Activated CD4-positive, alpha-beta T cell treated with anti-CD3 and anti-CD28 coated beads, Interleukin-2, amount 10 ng/mL, durations not matched to agents 7 days and 5 days (primary cell): ENCODE data around the gene HOXA6. TPM values are rescaled to one million over a fixed set of nuclear protein-coding genes. Genes with fewer than 3 reads are reported as not detected.

Experiments
- CTCF ChIA-PET: fragments of 350-600 bp; sonication (Branson Sonifier 250); formaldehyde crosslinking; loops from one replicate; lab custom pipeline; 2021; ENCODE audit warnings: antibody characterized with exemption; lab: Charles Lee
- POLR2A ChIA-PET: fragments of 350-600 bp; sonication (Branson Sonifier 250); formaldehyde crosslinking; loops from one replicate; lab custom pipeline; 2021; ENCODE audit warnings: antibody characterized with exemption; lab: Charles Lee
- DNase-seq: peaks from one replicate; pipeline ENCODE4 v3.0.0-alpha.2; 2020
- H3K27ac Mint-ChIP-seq: one replicate; pipeline ENCODE4 v1.8.0; 2021; ENCODE audit warnings: mild to moderate bottlenecking, moderate library complexity, mixed read lengths
- H3K27me3 Mint-ChIP-seq: one replicate; pipeline ENCODE4 v1.8.0; 2021; ENCODE audit warnings: mixed read lengths
- H3K36me3 Mint-ChIP-seq: one replicate; pipeline ENCODE4 v1.8.0; 2021; ENCODE audit warnings: low read depth, mixed read lengths
- H3K4me1 Mint-ChIP-seq: one replicate; pipeline ENCODE4 v1.8.0; 2021; ENCODE audit warnings: mixed read lengths
- H3K4me3 Mint-ChIP-seq: one replicate; pipeline ENCODE4 v1.8.0; 2021; ENCODE audit warnings: mild to moderate bottlenecking, moderate library complexity, mixed read lengths
- H3K9me3 Mint-ChIP-seq: one replicate; pipeline ENCODE4 v1.8.0; 2021; ENCODE audit warnings: mixed read lengths
- total RNA-seq, 2 experiments: library from RNA; stranded (reverse); gene quantifications; one replicate each; pipeline ENCODE4 v1.2.3, GENCODE V29; 2021

The HOXA6 gene
- total RNA-seq, 2 experiments from 2014 or later: not detected

DNA sequence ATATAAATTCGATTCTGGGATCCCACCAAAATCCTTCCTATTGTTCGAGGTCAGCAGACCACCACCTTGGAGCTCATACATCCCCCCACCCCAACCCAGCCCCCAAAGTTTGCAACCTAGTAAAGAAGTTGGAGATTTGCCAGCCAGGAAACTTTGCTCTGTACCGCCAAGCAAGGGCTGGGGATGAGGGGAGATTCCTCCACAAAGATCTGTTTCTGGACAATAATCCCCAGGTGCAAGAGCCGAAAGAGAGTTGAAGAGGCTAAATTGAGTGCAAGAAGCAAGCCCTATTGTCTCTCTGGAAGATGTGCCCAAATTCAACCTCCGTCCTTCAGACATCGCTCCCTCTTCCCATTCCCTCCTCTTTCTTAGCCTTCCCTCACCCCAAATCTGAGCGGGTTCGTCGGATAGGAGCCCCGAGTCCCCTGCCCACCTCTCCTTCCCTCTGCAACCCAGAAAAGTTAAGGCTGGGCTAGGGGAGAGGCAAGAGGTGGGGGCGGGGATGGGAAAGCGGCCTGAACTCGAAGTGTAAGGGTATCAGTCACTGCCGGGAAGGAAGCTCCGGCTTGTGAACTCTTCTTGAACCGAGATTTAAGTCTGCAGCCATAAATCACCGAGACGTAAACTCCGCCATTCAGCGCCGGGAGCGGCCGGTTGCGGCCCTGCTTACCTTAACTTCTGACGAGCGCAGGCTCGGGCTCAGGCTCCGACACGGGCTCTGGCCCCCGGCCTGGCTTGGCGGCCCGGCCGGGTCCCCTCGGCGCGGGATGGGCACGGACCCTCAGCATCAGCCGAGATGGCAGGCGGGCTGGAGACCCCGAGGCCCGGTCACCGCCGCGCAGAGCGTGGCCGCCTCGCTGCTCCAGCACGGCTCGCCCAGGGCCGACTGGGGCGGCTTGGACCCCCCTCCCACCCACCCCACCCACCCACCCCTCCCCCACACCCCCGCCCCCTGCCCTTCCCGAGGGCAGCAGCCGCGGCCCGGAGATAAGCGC is 34.3 kb downstream of the HOXA6 start:
- no peak for DNase-seq
- no peak overlapping the region for H3K27ac Mint-ChIP-seq
- no peak overlapping the region for H3K4me3 Mint-ChIP-seq
- CTCF ChIA-PET: no interaction called here
- no peaks in the 10 kb centered on the region for H3K27me3 Mint-ChIP-seq
- H3K36me3 Mint-ChIP-seq: no peaks in the 10 kb centered on the region
- no peaks in the 10 kb centered on the region for H3K9me3 Mint-ChIP-seq
- no peaks in the 10 kb centered on the region for H3K4me1 Mint-ChIP-seq
- POLR2A ChIA-PET: no interaction called here

DNA sequence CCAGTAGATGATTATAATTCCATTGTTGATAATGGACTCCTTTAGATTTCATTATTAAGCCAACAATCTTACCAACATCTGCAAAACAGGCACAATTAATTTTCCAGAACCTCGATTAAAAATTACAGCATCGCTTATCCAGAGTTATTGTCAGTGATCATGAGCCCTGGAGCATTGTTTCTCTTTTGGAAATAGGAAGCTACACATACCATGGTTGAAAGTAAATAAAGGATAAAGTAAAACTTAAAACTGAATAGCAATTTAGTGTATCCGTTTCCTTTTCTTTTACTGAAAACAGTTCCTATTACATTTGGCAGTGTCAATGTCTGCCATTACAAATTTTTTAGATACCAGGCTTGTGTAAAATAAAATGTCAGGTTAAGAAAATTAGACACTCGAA is 35.2 kb downstream of the HOXA6 start:
- Mint-ChIP-seq H3K27ac (no peak overlapping the region), H3K9me3 (no peaks in the 10 kb centered on the region), H3K4me1 (no peaks in the 10 kb centered on the region), H3K4me3 (no peak overlapping the region), H3K27me3 (no peaks in the 10 kb centered on the region), H3K36me3 (no peaks in the 10 kb centered on the region)
- no peak for DNase-seq
- CTCF ChIA-PET: no interaction called here
- POLR2A ChIA-PET: no interaction called here

GRCh38 chr7:27111751-27112277 is 35.8 kb downstream of the HOXA6 start:
- Mint-ChIP-seq H3K27me3 (no peaks in the 10 kb centered on the region), H3K36me3 (no peaks in the 10 kb centered on the region), H3K4me1 (no peaks in the 10 kb centered on the region), H3K4me3 (no peak overlapping the region), H3K27ac (no peak overlapping the region), H3K9me3 (no peaks in the 10 kb centered on the region)
- DNase-seq: no peak
- POLR2A ChIA-PET: no interaction called here
- CTCF ChIA-PET: no interaction called here

DNA sequence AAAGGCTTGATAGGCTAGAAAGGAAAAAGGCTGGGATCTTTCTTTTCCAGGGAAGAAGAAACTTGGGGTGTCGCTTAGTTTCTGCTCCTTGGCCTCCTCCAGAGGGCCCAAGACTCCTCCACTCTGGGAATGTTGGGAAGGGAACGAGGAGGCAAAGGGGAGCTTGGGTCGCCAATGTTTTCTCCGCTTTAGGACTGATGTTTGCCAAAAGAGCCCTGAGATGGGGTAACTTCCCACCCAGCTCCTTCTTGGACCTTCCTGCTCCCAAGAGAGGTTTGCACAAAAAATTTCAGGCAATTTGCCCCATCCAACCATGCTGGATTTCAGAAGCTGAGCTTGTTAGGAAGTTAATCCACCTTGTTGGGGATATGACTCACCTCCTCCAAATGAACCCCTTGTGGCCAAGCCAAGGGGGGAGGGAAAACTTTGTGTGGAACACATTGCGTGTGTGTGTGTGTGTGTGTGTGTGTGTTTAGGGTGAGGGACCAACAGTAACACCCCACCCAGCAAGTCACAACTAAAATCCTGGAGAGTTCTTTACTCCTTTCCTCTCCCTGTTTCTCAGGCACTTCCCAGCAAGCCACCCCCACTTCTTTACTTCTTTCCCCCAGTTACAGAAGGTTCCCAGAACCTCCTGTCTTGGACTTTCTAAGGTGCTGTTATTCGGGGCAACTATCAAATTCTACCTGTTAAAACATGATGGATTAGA is 36.4 kb downstream of the HOXA6 start:
- Mint-ChIP-seq H3K4me1 (no peaks in the 10 kb centered on the region), H3K27ac (no peak overlapping the region), H3K4me3 (no peak overlapping the region), H3K36me3 (no peaks in the 10 kb centered on the region), H3K9me3 (no peaks in the 10 kb centered on the region), H3K27me3 (no peaks in the 10 kb centered on the region)
- no peak for DNase-seq
- CTCF ChIA-PET: no interaction called here
- POLR2A ChIA-PET: no interaction called here

- ChIA-PET POLR2A (no interaction called here), CTCF (no interaction called here)
- Mint-ChIP-seq H3K9me3 (no peaks in the 10 kb centered on the region), H3K4me3 (no peak overlapping the region), H3K36me3 (no peaks in the 10 kb centered on the region), H3K27ac (no peak overlapping the region), H3K4me1 (no peaks in the 10 kb centered on the region), H3K27me3 (peaks cover 8% of the 10 kb centered on the region)
- no peak for DNase-seq
Measured at GRCh38 chr7:27110186-27111031, 37.2 kb downstream of the HOXA6 start.

DNA sequence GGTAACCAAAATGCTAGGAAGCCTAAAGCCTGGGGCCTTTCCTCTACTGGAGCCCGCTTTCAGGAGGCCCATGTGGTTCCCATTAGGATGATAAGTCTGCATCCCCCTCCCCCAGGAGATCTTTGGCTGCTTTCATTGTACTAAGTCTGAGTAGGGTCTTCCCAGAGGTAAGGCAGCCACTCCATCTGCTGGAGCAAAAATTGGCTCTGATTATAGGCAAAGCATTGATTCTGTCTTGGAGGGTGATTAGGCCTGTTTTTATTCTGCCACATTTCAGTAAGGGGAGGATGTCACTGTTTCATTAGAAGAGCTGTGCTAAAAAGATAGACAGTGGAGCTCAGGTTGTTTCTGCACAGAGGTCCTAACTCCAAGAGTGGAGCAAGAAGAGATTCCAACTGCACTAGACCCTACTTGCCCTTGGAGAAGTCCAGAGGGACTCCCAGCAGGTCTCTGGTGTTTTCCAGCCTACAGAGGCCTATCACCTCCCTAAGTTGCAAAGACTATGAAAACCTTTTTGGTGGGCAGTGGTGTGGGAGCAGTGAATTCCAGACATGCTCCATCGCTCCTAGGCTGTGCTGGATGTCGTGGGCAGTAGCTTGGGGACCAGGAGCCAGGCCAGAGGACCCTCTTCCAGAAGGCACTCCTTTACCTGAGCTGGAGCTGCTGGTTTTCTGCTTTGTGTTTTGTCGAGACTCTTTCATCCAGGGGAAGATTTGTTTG is 37.9 kb downstream of the HOXA6 start:
- Mint-ChIP-seq H3K4me1 (no peaks in the 10 kb centered on the region), H3K9me3 (no peaks in the 10 kb centered on the region), H3K27me3 (peaks cover 14% of the 10 kb centered on the region), H3K4me3 (no peak overlapping the region), H3K36me3 (no peaks in the 10 kb centered on the region), H3K27ac (no peak overlapping the region)
- DNase-seq: no peak
- ChIA-PET POLR2A (no interaction called here), CTCF (no interaction called here)

DNA sequence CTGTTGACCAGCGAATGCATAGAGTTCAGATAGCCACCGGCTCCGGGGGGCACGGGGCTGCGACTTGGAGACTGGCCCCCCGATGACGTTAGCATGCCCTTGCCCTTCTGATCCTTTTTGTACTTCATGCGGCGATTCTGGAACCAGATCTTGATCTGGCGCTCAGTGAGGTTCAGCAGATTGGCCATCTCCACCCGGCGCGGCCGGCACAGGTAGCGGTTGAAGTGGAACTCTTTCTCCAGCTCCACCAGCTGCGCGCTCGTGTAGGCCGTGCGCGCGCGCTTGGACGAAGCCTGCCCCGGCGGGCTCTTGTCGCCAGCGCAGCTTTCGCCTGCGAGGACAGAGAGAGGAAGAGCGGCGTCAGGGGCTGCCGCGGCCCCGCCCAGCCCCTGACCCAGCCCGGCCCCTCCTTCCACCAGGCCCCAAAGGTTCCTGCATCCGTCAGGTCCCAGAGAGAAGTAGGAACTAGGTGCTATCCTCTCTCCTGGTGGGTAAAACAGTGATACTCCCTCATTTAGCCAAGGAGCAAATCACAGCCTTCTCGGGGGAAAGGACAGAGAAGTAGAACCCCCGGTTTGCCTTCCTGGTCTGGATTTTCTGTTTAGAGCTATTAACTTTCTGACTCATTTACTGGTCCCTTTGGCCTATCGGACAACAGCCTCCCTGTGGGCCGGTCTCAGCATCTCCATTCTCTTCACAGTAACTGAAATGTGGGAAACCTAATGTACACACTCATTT is 39.0 kb downstream of the HOXA6 start:
- no peaks in the 10 kb centered on the region for H3K36me3 Mint-ChIP-seq
- DNase-seq: no peak
- H3K27ac Mint-ChIP-seq: no peak overlapping the region
- H3K27me3 Mint-ChIP-seq: peaks cover 25% of the 10 kb centered on the region
- no peaks in the 10 kb centered on the region for H3K4me1 Mint-ChIP-seq
- ChIA-PET POLR2A (no interaction called here), CTCF (no interaction called here)
- no peak overlapping the region for H3K4me3 Mint-ChIP-seq
- no peaks in the 10 kb centered on the region for H3K9me3 Mint-ChIP-seq

DNA sequence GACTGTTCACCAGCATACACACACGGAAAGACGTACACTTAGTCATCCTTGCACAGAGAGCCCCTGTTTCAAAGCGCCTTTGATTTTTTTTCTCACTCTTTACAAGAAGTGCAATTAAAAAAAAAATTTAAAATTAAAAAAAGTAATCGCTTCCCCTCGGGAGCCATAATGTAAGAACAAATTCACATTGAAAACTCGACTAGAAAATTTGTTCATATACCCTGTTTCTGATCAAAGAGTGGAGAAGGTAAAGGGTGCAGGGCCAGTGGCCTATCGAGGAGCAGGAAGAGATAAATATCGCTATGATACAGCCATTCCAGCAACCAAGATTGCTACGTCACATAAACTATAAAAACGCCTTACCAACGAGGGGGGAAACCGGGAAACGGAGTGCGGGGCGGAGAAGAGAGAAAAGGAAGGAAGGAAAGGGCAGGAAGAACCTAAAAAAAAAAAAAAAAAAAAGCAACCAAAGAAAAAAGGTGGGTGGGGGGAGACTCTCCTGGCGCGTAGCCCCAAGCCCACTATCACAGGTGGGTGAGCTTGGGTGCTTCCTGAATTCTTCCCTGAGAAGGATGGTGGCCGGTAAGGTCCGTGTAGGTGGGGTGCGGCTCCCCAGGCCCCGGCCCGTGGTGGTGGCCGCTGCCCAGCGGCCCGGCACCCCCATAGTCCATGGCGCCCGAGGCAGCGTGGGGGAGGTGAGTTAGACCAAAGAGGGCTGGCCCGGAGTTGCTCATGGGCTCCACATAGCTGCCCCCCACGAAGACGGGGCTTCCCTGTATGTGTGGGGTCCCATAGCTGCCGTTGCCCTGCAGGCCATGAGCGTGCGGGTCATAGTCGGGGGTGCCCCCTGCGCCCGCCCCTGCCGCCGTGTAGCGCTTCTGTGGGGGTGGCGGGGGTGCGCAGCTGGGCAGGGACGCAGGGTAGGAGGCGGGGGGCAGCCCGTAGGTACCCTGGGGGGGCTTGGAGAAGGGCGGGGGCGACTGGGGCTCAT is 39.9 kb downstream of the HOXA6 start:
- Mint-ChIP-seq H3K4me3 (no peak overlapping the region), H3K4me1 (peaks cover 4% of the 10 kb centered on the region), H3K9me3 (no peaks in the 10 kb centered on the region), H3K27me3 (peaks cover 33% of the 10 kb centered on the region), H3K27ac (no peak overlapping the region), H3K36me3 (peaks cover 4% of the 10 kb centered on the region)
- CTCF ChIA-PET: no interaction called here
- POLR2A ChIA-PET: no interaction called here
- no peak for DNase-seq

DNA sequence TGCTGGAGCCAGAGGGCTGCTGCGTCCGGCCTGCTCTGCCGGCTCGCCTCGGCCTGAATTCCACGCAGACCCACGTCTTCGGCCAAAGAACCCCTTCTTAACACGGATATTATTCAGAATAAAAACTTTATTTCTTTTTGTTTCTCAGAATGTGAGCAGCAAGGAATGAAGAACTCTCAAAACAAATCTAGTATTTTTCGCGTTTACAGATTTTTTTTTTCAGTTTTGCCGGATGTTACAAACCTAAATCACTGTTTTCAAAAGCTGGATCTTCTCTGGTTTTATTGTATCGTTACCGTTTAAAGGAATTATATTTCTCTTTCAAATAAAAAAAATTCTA is 40.7 kb downstream of the HOXA6 start:
- CTCF ChIA-PET: no interaction called here
- no peak overlapping the region for H3K27ac Mint-ChIP-seq
- POLR2A ChIA-PET: no interaction called here
- H3K4me3 Mint-ChIP-seq: no peak overlapping the region
- no peak for DNase-seq
- no peaks in the 10 kb centered on the region for H3K9me3 Mint-ChIP-seq
- peaks cover 5% of the 10 kb centered on the region for H3K4me1 Mint-ChIP-seq
- H3K27me3 Mint-ChIP-seq: peaks cover 40% of the 10 kb centered on the region
- peaks cover 4% of the 10 kb centered on the region for H3K36me3 Mint-ChIP-seq

DNA sequence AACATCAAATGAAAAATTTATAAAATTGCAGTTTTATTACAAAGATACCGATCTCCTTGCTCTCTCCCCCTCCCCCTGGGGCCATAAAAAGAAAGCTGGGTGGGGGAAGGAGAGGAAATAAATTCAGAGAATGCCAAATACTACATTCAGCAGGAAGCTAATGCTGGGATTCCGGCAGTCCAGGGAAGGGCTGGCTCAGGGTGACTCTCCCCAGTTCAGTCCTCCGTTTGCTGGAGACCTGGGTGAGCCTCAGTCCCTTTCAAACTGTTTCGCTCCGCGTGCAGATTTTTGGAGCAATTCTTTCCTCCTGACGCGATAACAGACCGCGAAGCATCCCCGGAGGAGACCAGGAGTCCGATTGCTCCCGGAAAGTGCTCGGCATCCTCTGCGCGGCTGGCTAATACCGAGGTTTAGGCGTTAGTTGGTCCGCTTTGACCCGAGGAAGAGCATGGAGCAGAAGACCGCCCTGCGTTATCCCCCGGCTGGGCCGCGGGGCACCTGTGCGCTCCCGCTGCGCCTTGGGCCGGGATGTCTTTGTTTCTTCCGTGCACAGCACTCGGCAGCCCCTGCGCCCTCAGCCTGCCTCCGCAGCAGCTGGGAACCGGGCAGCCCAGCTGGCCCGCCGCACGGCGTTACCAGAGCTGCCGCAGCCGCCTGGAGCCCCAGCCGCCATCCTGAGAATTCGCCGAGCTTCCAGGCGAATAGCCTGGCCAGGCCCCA is 41.2 kb downstream of the HOXA6 start:
- H3K27ac Mint-ChIP-seq: no peak overlapping the region
- peaks cover 45% of the 10 kb centered on the region for H3K27me3 Mint-ChIP-seq
- CTCF ChIA-PET: no interaction called here
- POLR2A ChIA-PET: no interaction called here
- peaks cover 8% of the 10 kb centered on the region for H3K4me1 Mint-ChIP-seq
- H3K9me3 Mint-ChIP-seq: no peaks in the 10 kb centered on the region
- no peak for DNase-seq
- H3K36me3 Mint-ChIP-seq: peaks cover 8% of the 10 kb centered on the region
- H3K4me3 Mint-ChIP-seq: no peak overlapping the region
